Tibial artery (tissue), 4 donors: ENCODE results near the gene LIMK2.
"Not testable (repeated sequence)": the region's sequence is repeated elsewhere in the genome, so short reads cannot be mapped to it uniquely, and the experiment has no call there.

Source experiments
- DNase-seq, 2 donors: peaks; one replicate each; pipeline ENCODE4 v3.0.0-alpha.2; 2019
- H3K27ac ChIP-seq, 2 donors: fragments of 200-600 bp; sonication (generic) in 1 of 2; 1 replicate in 1 of 2; 2 replicates in 1 of 2; pipeline ENCODE4 v1.5.1; 2018 to 2019; ENCODE audit warnings: mild to moderate bottlenecking in 1 of 2
- H3K27me3 ChIP-seq, 2 donors: fragments of 200-600 bp; sonication (generic) in 1 of 2; one replicate each; pipeline versions ENCODE4 v1.5.1 to v1.6.0; 2016 to 2019
- H3K36me3 ChIP-seq, 3 donors: fragments of 200-600 bp; sonication (generic) in 2 of 3; one replicate each; pipeline ENCODE4 v1.5.1; 2016 to 2019; ENCODE audit warnings: mild to moderate bottlenecking in 2 of 3
- H3K4me1 ChIP-seq, 4 donors: fragments of 200-600 bp; sonication (generic) in 2 of 4; 1 replicate in 3 of 4; 2 replicates in 1 of 4; pipeline ENCODE4 v1.5.1; 2016 to 2019
- H3K4me3 ChIP-seq, 2 donors: fragments of 200-600 bp; sonication (generic) in 1 of 2; 1 replicate in 1 of 2; 2 replicates in 1 of 2; pipeline ENCODE4 v1.5.1; 2018 to 2019; ENCODE audit warnings: mild to moderate bottlenecking in 2 of 2
- H3K9me3 ChIP-seq, 3 donors: fragments of 200-600 bp; sonication (generic) in 1 of 3; one replicate each; pipeline ENCODE4 v1.5.1; 2016 to 2019
- intact Hi-C: fragments of 100-400 bp; cut with DNase I; formaldehyde crosslinking; loops from one replicate; pipeline ENCODE4 v1.15.0; 2023; ENCODE audit warnings: low total_unique reads
- TF ChIP-seq, protein P1 (sequence below), 2 experiments: fragments of 200-600 bp in 1 of 2; fragments of 450-650 bp in 1 of 2; IDR thresholded peaks; one replicate each; pipeline ENCODE4 v1.5.1; 2017 to 2019; ENCODE audit warnings: antibody characterized with exemption in 2 of 2, mild to moderate bottlenecking in 1 of 2, moderate library complexity in 1 of 2

LIMK2 gene

DNA sequence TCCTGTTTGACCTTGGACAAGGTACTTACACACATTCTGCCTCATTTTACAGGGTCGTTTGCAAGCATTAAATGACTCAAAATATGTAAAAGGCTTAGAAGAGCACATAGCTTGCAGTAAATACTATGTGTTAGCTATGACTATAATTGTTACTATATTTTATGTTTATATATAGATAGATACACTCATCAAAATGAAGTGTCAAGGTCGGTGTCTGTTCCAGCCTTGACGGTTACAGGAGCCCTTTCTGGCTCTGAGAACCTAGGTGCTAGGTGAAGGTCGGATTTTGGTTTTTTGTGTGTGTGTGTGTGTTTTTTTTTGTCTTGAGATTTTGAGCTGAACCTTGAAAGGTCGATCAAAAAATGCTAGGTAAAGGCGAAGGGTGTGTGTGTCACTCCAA, 24.5 kb upstream of the LIMK2 start:
- Histone ChIP-seq H3K9me3 (no peaks in the 10 kb centered on the region), H3K4me3 (no peak overlapping the region), H3K27me3 (no peaks in the 10 kb centered on the region), H3K4me1 (peaks cover 0 to 5% (median under 1%) of the 10 kb centered on the region in 4 donors), H3K27ac (no peak overlapping the region), H3K36me3 (peaks cover 21 to 75% (median 33%) of the 10 kb centered on the region in 3 donors)
- DNase-seq: no peak
- TF ChIP-seq, protein P1, sequence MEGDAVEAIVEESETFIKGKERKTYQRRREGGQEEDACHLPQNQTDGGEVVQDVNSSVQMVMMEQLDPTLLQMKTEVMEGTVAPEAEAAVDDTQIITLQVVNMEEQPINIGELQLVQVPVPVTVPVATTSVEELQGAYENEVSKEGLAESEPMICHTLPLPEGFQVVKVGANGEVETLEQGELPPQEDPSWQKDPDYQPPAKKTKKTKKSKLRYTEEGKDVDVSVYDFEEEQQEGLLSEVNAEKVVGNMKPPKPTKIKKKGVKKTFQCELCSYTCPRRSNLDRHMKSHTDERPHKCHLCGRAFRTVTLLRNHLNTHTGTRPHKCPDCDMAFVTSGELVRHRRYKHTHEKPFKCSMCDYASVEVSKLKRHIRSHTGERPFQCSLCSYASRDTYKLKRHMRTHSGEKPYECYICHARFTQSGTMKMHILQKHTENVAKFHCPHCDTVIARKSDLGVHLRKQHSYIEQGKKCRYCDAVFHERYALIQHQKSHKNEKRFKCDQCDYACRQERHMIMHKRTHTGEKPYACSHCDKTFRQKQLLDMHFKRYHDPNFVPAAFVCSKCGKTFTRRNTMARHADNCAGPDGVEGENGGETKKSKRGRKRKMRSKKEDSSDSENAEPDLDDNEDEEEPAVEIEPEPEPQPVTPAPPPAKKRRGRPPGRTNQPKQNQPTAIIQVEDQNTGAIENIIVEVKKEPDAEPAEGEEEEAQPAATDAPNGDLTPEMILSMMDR (IDR thresholded peaks at IDR 0.05): no peak
- intact Hi-C loops: no loop called here

DNA sequence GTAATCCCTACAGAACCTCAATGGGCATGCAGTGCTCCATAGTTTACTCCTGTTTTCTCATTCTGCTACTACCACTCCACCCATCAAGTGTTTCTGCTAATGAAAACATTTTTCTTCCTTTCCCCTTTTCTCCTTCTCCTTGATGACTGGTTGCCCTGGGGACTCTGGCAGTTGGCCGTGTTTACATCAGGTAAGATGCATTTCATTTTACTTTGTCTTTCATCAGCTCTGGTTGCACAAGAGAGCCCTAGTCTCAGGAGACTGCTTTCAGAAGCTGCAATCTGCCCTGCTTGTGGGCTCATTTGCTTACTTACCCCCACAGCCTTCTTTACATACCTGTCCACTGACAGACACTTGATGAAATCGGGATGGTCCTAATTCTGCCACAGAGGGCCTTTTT, 19.6 kb upstream of the LIMK2 start:
- H3K27me3 ChIP-seq: no peaks in the 10 kb centered on the region
- H3K4me1 ChIP-seq: peaks cover 0 to 5% (median 0%) of the 10 kb centered on the region in 4 donors
- peaks cover 52 to 85% (median 62%) of the 10 kb centered on the region in 3 donors for H3K36me3 ChIP-seq
- TF ChIP-seq, protein P1 (IDR thresholded peaks at IDR 0.05): no peak
- no peak for DNase-seq
- intact Hi-C loops: no loop called here
- H3K9me3 ChIP-seq: no peaks in the 10 kb centered on the region
- H3K27ac ChIP-seq: no peak overlapping the region
- no peak overlapping the region for H3K4me3 ChIP-seq

DNA sequence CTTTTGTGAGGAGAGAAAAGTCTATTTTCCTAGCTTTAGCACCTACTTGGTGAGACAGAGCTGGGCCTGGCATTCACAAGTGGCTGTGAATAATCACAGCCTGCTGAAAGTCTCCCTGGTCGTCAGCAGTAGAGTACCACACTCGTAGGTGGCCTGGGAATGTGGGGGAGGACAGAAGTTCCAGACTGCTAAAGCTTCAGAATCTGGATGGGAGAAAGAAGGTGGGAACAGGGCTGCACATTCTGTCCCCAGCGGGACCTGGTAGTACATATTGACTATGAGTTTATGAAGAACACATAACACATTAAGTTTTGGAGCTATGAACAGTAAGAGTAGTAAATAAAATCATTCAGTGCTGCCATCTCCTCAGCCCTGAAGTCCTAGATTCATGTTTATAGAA, 19.0 kb upstream of the LIMK2 start:
- H3K27me3 ChIP-seq: no peaks in the 10 kb centered on the region
- TF ChIP-seq, protein P1 (IDR thresholded peaks at IDR 0.05): no peak
- peaks cover 0 to 5% (median 0%) of the 10 kb centered on the region in 4 donors for H3K4me1 ChIP-seq
- no peak overlapping the region for H3K27ac ChIP-seq
- intact Hi-C loops: no loop called here
- no peaks in the 10 kb centered on the region for H3K9me3 ChIP-seq
- H3K36me3 ChIP-seq: peaks cover 55 to 85% (median 60%) of the 10 kb centered on the region in 3 donors
- H3K4me3 ChIP-seq: no peak overlapping the region
- no peak for DNase-seq

DNA sequence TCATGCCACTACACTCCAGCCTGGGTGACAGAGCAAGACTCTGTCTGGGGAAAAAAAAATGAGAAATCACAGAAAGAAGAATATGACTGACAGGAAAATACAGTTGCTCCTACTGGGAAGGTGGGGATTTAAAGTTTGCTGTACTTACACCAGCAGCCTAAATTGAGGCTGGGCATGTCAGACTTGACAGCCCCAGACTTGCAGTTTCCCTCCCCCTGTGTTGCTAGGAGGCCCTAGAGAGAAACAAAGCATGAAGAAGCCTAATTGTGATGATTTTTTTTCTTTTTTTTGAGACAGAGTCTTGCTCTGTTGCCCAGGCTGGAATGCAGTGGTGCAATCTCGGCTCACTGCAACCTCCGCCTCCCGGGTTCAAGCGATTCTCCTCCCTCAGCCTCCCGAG, 17.4 kb upstream of the LIMK2 start:
- H3K27me3 ChIP-seq, H3K4me3 ChIP-seq, H3K27ac ChIP-seq, intact Hi-C loops, DNase-seq, H3K9me3 ChIP-seq, H3K4me1 ChIP-seq: not testable (repeated sequence)
- H3K36me3 ChIP-seq: peaks cover 65 to 85% (median 68%) of the 10 kb centered on the region in 3 donors

DNA sequence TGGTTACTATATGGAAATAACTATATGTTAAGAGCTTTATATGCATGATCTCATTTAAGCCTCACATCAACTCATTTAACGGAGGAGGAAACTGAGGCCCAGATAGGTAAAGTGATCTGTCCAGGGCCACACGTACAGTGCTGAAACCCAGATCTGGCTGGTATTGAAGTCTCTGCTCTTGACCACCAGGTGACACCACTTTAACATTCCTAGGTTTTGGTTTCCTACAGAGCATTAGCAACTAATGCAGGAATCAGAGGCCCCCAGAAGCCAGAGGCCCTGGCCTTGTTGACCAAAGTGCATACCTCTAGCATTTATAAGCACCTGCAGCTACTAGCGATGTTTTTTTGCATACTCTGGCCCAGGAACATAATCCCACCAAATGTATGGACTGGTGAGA, 12.9 kb upstream of the LIMK2 start:
- Histone ChIP-seq H3K9me3 (no peaks in the 10 kb centered on the region), H3K27me3 (no peaks in the 10 kb centered on the region), H3K36me3 (peaks cover 77 to 96% (median 80%) of the 10 kb centered on the region in 3 donors), H3K27ac (no peak overlapping the region), H3K4me1 (no peaks in the 10 kb centered on the region), H3K4me3 (no peak overlapping the region)
- intact Hi-C loops: no loop called here
- TF ChIP-seq, protein P1 (IDR thresholded peaks at IDR 0.05): no peak
- no peak for DNase-seq

DNA sequence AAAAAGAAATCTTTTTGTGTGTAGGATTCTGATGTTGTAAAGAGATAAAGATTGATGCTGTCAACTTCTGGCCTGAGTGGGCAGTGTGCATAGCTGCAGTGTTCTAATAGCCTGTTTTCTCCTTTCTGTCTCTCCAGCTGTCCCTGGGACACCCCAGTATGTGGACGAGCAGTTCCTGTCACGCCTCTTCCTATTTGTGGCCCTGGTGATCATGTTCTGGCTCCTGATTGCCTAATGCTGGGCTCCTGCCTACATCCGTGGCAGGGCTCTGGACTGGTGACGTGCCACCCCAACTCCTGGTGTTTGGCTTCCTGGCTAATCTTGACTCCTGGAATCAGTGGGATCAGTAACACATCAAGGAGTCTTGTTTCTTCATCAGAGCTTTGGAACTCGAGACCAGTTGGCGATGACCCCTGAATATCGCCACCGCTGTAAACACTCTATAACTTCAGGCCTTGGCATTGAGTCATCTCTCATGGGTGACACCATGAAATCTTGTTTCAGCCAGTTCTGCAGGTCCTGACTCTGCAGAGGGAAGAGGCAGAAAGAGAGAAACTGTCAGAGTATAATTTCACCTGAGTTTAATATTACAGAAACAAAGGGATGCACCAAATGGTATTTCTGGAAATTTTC, 7.6 kb upstream of the LIMK2 start:
- intact Hi-C loops, H3K27me3 ChIP-seq, H3K27ac ChIP-seq, H3K4me3 ChIP-seq, DNase-seq, H3K4me1 ChIP-seq, H3K9me3 ChIP-seq: not testable (repeated sequence)
- peaks cover 56 to 71% (median 70%) of the 10 kb centered on the region in 3 donors for H3K36me3 ChIP-seq

DNA sequence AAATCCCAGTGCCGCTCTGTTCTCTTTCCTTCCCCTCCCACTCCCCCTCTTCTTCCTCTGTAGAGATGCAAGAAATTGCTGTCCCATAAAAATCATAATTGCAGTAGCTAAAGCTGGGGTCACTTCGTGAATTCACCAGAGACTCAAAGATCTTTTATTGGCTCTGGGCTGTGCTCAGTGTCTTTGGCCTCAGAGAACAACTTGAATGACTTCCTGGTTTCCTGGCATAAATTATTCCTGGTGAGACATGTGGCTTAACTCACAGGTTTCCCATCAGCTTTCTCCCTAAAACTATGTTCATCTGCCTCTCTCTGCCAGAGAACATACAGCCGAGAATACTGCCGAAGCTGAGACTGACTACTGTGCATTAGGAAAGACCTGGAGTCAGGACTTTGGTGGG, 7.0 kb upstream of the LIMK2 start:
- intact Hi-C loops, H3K27me3 ChIP-seq, H3K4me3 ChIP-seq, H3K4me1 ChIP-seq, H3K9me3 ChIP-seq, H3K27ac ChIP-seq, DNase-seq: not testable (repeated sequence)
- peaks cover 51 to 66% (median 65%) of the 10 kb centered on the region in 3 donors for H3K36me3 ChIP-seq

DNA sequence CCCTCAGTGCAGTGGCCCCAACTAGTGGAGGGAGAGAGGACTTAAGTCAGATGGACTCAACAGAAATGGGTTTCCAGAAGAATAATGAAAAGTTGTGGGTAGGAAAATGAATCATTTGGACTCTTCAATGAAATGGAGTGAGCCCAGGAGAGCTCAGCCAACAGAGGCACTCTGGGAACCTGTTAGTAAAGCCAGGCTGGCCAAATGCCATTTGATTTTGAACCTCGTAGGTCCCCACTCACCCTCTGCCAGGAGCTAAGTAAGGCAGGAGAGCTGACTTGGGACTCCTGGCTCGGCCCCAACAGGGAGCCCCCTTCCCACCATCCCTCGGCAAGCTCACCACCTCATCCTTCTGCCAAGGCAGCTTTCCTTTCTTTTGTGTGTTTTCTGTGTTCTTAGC, 5.6 kb upstream of the LIMK2 start:
- H3K27ac ChIP-seq, intact Hi-C loops: not testable (repeated sequence)
- peaks cover 38 to 54% (median 52%) of the 10 kb centered on the region in 3 donors for H3K36me3 ChIP-seq

More for the DNA sequence above, 5.6 kb upstream of the LIMK2 start:
- H3K4me1 ChIP-seq, H3K27me3 ChIP-seq, H3K9me3 ChIP-seq, DNase-seq, H3K4me3 ChIP-seq: not testable (repeated sequence)
